ENCODE results near the gene HOMER2.

Gene HOMER2

DNA sequence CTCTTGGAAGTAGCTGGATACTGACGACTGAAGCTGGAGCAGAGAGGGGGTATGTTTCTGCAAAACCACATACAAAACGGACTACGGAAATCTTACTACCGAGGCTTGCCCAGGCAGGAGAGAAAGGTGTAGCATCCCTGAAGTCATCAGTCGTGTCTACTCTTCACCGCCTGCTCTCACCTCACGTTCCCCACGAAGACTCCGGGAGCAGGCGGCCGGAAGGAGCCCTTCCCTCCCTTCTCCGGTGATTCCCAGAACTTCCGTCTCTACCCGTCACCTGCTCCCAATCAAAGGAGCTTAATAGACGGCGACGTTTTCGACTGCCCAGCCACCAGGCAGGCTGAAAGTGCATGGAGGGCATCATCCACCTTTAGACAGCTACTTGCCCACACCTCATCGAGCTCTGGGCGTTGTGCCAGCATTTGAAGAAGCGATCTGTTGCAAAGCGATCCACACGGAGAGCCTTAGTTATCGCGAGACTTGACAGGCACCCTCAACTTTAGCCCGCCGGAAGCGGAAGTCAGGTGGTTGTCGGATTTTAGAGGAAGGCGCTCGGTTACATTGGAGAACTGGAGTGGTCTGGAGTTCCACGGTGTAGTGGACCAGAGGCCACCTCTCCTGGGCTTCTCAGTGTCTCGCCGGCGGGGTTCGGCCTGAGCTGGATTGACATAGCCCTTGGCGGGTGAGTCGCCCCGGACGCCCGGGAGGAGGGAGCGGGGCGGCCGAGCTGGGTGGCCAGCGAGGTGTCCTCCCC, 33.3 kb upstream of the HOMER2 start, which contains the start of gene RAMAC (continued):
- TF ChIP-seq ZNF621 (tag by site-specific recombination; IDR thresholded peaks at IDR 0.05) = no peak
- TF ChIP-seq, protein P1, sequence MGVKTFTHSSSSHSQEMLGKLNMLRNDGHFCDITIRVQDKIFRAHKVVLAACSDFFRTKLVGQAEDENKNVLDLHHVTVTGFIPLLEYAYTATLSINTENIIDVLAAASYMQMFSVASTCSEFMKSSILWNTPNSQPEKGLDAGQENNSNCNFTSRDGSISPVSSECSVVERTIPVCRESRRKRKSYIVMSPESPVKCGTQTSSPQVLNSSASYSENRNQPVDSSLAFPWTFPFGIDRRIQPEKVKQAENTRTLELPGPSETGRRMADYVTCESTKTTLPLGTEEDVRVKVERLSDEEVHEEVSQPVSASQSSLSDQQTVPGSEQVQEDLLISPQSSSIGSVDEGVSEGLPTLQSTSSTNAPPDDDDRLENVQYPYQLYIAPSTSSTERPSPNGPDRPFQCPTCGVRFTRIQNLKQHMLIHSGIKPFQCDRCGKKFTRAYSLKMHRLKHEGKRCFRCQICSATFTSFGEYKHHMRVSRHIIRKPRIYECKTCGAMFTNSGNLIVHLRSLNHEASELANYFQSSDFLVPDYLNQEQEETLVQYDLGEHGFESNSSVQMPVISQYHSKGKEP (tag by site-specific recombination; IDR thresholded peaks at IDR 0.05) = no peak
- TF ChIP-seq ZNF677 (tag by site-specific recombination; IDR thresholded peaks at IDR 0.05) = no peak
- no peak for TF ChIP-seq KLF7 (tag by site-specific recombination; IDR thresholded peaks at IDR 0.05; ENCODE audit: borderline replicate concordance)
- TF ChIP-seq ZNF555 (tag by site-specific recombination; conservative IDR thresholded peaks at IDR 0.05) = no peak
- TF ChIP-seq ZNF510 (tag by site-specific recombination; IDR thresholded peaks at IDR 0.05; ENCODE audit: insufficient replicate concordance) = no peak
- TF ChIP-seq ZNF23 (tag by site-specific recombination; IDR thresholded peaks at IDR 0.05; ENCODE audit: borderline replicate concordance) = no peak
- peak; percentile 93 for TF ChIP-seq ZNF335 (tag by site-specific recombination; conservative IDR thresholded peaks at IDR 0.05)
- 0 out of 2 replicates have a peak, but pooled peaks have one; percentile 41 for TF ChIP-seq ZBTB20 (tag by site-specific recombination; IDR thresholded peaks at IDR 0.05)
- no peak for TF ChIP-seq TSHZ1 (tag by site-specific recombination; IDR thresholded peaks at IDR 0.05; ENCODE audit: borderline replicate concordance)
- TF ChIP-seq SP2 (tag by site-specific recombination; IDR thresholded peaks at IDR 0.05) = peak; percentile 78
- no peak for TF ChIP-seq EGR2 (tag by site-specific recombination; IDR thresholded peaks at IDR 0.05; ENCODE audit: low read depth)
- TF ChIP-seq OSR2 (tag by site-specific recombination; IDR thresholded peaks at IDR 0.05) = no peak
- TF ChIP-seq ZXDB (tag by site-specific recombination; IDR thresholded peaks at IDR 0.05) = peak; percentile 64
- no peak for TF ChIP-seq ZNF311 (tag by site-specific recombination; IDR thresholded peaks at IDR 0.05; ENCODE audit: borderline replicate concordance)
- TF ChIP-seq ZNF274 (IDR thresholded peaks at IDR 0.05; ENCODE audit: low read length) = no peak
- TF ChIP-seq ZNF274 (tag by site-specific recombination; IDR thresholded peaks at IDR 0.05; ENCODE audit: borderline replicate concordance) = no peak
- TF ChIP-seq, protein P2, sequence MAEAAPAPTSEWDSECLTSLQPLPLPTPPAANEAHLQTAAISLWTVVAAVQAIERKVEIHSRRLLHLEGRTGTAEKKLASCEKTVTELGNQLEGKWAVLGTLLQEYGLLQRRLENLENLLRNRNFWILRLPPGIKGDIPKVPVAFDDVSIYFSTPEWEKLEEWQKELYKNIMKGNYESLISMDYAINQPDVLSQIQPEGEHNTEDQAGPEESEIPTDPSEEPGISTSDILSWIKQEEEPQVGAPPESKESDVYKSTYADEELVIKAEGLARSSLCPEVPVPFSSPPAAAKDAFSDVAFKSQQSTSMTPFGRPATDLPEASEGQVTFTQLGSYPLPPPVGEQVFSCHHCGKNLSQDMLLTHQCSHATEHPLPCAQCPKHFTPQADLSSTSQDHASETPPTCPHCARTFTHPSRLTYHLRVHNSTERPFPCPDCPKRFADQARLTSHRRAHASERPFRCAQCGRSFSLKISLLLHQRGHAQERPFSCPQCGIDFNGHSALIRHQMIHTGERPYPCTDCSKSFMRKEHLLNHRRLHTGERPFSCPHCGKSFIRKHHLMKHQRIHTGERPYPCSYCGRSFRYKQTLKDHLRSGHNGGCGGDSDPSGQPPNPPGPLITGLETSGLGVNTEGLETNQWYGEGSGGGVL (tag by site-specific recombination; IDR thresholded peaks at IDR 0.05) = no peak
- peak; percentile 18; the same call in 1 of the 2 replicates for TF ChIP-seq ZNF2 (tag by site-specific recombination; IDR thresholded peaks at IDR 0.05)
- TF ChIP-seq RBAK (tag by site-specific recombination; IDR thresholded peaks at IDR 0.05) = no peak
- TF ChIP-seq ZNF610 (tag by site-specific recombination; IDR thresholded peaks at IDR 0.05; ENCODE audit: borderline replicate concordance) = peak; percentile 74; the same call in 1 of the 2 replicates
- TF ChIP-seq, protein P3, sequence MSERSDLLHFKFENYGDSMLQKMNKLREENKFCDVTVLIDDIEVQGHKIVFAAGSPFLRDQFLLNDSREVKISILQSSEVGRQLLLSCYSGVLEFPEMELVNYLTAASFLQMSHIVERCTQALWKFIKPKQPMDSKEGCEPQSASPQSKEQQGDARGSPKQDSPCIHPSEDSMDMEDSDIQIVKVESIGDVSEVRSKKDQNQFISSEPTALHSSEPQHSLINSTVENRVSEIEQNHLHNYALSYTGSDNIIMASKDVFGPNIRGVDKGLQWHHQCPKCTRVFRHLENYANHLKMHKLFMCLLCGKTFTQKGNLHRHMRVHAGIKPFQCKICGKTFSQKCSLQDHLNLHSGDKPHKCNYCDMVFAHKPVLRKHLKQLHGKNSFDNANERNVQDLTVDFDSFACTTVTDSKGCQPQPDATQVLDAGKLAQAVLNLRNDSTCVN (tag by site-specific recombination; optimal IDR thresholded peaks at IDR 0.05) = no peak
- no peak for TF ChIP-seq YY2 (tag by site-specific recombination; IDR thresholded peaks at IDR 0.05)
- TF ChIP-seq ZNF48 (tag by site-specific recombination; IDR thresholded peaks at IDR 0.05) = no peak
- no peak for TF ChIP-seq ZBTB21 (tag by site-specific recombination; IDR thresholded peaks at IDR 0.05)
- TF ChIP-seq ZSCAN30 (tag by site-specific recombination; IDR thresholded peaks at IDR 0.05) = peak; percentile 21; the same call in 1 of the 2 replicates
- no peak for TF ChIP-seq ZNF416 (tag by site-specific recombination; IDR thresholded peaks at IDR 0.05)
- TF ChIP-seq ZNF404 (tag by site-specific recombination; IDR thresholded peaks at IDR 0.05) = no peak
- no peak for TF ChIP-seq ZNF121 (tag by site-specific recombination; IDR thresholded peaks at IDR 0.05)
- TF ChIP-seq, protein P4, sequence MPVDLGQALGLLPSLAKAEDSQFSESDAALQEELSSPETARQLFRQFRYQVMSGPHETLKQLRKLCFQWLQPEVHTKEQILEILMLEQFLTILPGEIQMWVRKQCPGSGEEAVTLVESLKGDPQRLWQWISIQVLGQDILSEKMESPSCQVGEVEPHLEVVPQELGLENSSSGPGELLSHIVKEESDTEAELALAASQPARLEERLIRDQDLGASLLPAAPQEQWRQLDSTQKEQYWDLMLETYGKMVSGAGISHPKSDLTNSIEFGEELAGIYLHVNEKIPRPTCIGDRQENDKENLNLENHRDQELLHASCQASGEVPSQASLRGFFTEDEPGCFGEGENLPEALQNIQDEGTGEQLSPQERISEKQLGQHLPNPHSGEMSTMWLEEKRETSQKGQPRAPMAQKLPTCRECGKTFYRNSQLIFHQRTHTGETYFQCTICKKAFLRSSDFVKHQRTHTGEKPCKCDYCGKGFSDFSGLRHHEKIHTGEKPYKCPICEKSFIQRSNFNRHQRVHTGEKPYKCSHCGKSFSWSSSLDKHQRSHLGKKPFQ (tag by site-specific recombination; IDR thresholded peaks at IDR 0.05) = 0 out of 2 replicates have a peak, but pooled peaks have one; percentile 44
- no peak for TF ChIP-seq ZNF626 (tag by site-specific recombination; IDR thresholded peaks at IDR 0.05)

Measured in HEK293 (cell line).